SK-N-SH treated with all-trans-retinoic acid at 6 μM for 48 hours (cell line): ENCODE data around the gene AARSD1.

Experiments
- ARNTL ChIP-seq: fragments of 450-650 bp; formaldehyde crosslinking; IDR thresholded peaks from 2 replicates; pipeline ENCODE4 v1.5.0; 2020; ENCODE audit warnings: low read depth, mild to moderate bottlenecking, moderate library complexity, borderline replicate concordance
- ESRRG ChIP-seq: fragments of 250-450 bp; sonication (Bioruptor Pico); IDR thresholded peaks from 2 replicates; pipeline ENCODE4 v1.6.1; 2021; ENCODE audit warnings: mild to moderate bottlenecking
- OSR1 ChIP-seq: fragments of 250-450 bp; sonication (Bioruptor Pico); IDR thresholded peaks from 2 replicates; pipeline ENCODE4 v1.8.0; 2022; ENCODE audit warnings: moderate library complexity, mild to moderate bottlenecking, inconsistent platforms
- PPARA ChIP-seq: fragments of 250-450 bp; sonication (Bioruptor Pico); IDR thresholded peaks from 2 replicates; pipeline ENCODE4 v1.5.0; 2020; ENCODE audit warnings: mild to moderate bottlenecking, borderline replicate concordance
- RARB ChIP-seq: fragments of 250-450 bp; sonication (Bioruptor Pico); IDR thresholded peaks from 2 replicates; pipeline ENCODE4 v1.8.0; 2021; ENCODE audit warnings: mild to moderate bottlenecking, moderate library complexity
- SNAI2 ChIP-seq: fragments of 250-450 bp; sonication (Bioruptor Pico); IDR thresholded peaks from 2 replicates; pipeline ENCODE4 v1.5.0; 2020; ENCODE audit warnings: mild to moderate bottlenecking, moderate library complexity
- TOX ChIP-seq: fragments of 250-450 bp; sonication (Bioruptor Pico); IDR thresholded peaks from 2 replicates; pipeline ENCODE4 v1.8.0; 2021; ENCODE audit warnings: mild to moderate bottlenecking, moderate library complexity, borderline replicate concordance
- ZC3H10 ChIP-seq: fragments of 250-450 bp; sonication (Bioruptor Pico); IDR thresholded peaks from 2 replicates; pipeline ENCODE4 v1.5.1; 2021; ENCODE audit warnings: mild to moderate bottlenecking, moderate library complexity
- ZFP3 ChIP-seq: fragments of 250-450 bp; sonication (Bioruptor Pico); IDR thresholded peaks from 2 replicates; pipeline ENCODE4 v1.5.0; 2020; ENCODE audit warnings: mild to moderate bottlenecking, moderate library complexity
- TF ChIP-seq, protein P1 (sequence below): fragments of 250-450 bp; sonication (Bioruptor Pico); IDR thresholded peaks from 2 replicates; pipeline ENCODE4 v1.5.1; 2020; ENCODE audit warnings: low read depth, mild to moderate bottlenecking, moderate library complexity
- TF ChIP-seq, protein P2 (sequence below): fragments of 250-450 bp; sonication (Bioruptor Pico); IDR thresholded peaks from 2 replicates; pipeline ENCODE4 v1.5.0; 2020; ENCODE audit warnings: mild to moderate bottlenecking, moderate library complexity
- TF ChIP-seq, protein P3 (sequence below): fragments of 250-450 bp; sonication (Bioruptor Pico); IDR thresholded peaks from 2 replicates; pipeline ENCODE4 v1.8.0; 2021; ENCODE audit warnings: low read depth, mild to moderate bottlenecking, moderate library complexity, borderline replicate concordance
- TF ChIP-seq, protein P4 (sequence below): fragments of 250-450 bp; sonication (Bioruptor Pico); IDR thresholded peaks from 2 replicates; pipeline ENCODE4 v1.8.0; 2020; ENCODE audit warnings: mild to moderate bottlenecking, moderate library complexity, borderline replicate concordance

DNA sequence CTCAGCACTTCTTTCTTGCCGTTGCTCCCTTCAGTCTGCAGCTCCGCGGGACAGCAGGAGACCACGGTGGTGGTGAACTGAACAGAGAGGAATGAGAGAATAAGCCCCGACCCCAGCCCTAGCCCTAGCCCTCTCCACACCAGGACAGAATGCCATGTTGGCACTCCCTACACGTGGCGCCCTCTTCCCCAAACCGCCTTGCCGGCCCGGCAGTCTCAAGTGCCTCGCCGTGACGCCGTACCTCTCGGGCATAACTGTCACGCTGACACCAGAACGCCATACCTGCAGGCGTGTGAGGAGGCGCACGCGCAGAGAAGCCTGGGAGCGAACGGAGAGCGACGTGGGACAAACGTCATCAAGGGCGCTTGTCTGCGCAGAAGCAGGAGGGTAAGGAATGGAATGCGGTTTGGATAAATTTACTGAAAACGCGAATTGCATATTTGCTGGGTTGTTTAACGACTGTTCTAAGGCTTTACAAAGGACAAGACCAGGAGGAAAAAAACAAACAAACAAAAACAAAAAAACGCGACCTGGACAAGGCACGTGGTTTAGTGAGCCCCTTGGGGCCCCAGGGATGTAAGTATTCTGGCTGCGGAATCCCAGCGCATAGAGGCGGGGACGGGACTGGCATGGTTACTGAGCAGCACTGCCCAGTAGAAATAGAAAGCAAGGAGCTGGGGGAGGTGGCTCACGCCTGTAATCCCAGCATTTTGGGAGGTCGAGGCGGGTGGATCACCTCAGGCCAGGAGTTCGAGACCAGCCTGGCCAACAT is at the start of gene AARSD1:
- no peak for TF ChIP-seq ESRRG (CRISPR knock-in tag)
- TF ChIP-seq PPARA (CRISPR knock-in tag): no peak
- no peak for TF ChIP-seq RARB (CRISPR knock-in tag)
- TF ChIP-seq, protein P1, sequence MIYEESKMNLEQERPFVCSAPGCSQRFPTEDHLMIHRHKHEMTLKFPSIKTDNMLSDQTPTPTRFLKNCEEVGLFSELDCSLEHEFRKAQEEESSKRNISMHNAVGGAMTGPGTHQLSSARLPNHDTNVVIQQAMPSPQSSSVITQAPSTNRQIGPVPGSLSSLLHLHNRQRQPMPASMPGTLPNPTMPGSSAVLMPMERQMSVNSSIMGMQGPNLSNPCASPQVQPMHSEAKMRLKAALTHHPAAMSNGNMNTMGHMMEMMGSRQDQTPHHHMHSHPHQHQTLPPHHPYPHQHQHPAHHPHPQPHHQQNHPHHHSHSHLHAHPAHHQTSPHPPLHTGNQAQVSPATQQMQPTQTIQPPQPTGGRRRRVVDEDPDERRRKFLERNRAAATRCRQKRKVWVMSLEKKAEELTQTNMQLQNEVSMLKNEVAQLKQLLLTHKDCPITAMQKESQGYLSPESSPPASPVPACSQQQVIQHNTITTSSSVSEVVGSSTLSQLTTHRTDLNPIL (CRISPR knock-in tag): no peak
- TF ChIP-seq, protein P2, sequence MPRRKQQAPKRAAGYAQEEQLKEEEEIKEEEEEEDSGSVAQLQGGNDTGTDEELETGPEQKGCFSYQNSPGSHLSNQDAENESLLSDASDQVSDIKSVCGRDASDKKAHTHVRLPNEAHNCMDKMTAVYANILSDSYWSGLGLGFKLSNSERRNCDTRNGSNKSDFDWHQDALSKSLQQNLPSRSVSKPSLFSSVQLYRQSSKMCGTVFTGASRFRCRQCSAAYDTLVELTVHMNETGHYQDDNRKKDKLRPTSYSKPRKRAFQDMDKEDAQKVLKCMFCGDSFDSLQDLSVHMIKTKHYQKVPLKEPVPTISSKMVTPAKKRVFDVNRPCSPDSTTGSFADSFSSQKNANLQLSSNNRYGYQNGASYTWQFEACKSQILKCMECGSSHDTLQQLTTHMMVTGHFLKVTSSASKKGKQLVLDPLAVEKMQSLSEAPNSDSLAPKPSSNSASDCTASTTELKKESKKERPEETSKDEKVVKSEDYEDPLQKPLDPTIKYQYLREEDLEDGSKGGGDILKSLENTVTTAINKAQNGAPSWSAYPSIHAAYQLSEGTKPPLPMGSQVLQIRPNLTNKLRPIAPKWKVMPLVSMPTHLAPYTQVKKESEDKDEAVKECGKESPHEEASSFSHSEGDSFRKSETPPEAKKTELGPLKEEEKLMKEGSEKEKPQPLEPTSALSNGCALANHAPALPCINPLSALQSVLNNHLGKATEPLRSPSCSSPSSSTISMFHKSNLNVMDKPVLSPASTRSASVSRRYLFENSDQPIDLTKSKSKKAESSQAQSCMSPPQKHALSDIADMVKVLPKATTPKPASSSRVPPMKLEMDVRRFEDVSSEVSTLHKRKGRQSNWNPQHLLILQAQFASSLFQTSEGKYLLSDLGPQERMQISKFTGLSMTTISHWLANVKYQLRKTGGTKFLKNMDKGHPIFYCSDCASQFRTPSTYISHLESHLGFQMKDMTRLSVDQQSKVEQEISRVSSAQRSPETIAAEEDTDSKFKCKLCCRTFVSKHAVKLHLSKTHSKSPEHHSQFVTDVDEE (CRISPR knock-in tag): no peak; the same call in 1 of the 2 replicates
- TF ChIP-seq ZFP3: no peak
- TF ChIP-seq, protein P3, sequence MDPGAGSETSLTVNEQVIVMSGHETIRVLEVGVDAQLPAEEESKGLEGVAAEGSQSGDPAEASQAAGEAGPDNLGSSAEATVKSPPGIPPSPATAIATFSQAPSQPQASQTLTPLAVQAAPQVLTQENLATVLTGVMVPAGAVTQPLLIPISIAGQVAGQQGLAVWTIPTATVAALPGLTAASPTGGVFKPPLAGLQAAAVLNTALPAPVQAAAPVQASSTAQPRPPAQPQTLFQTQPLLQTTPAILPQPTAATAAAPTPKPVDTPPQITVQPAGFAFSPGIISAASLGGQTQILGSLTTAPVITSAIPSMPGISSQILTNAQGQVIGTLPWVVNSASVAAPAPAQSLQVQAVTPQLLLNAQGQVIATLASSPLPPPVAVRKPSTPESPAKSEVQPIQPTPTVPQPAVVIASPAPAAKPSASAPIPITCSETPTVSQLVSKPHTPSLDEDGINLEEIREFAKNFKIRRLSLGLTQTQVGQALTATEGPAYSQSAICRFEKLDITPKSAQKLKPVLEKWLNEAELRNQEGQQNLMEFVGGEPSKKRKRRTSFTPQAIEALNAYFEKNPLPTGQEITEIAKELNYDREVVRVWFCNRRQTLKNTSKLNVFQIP (CRISPR knock-in tag): no peak
- TF ChIP-seq, protein P4, sequence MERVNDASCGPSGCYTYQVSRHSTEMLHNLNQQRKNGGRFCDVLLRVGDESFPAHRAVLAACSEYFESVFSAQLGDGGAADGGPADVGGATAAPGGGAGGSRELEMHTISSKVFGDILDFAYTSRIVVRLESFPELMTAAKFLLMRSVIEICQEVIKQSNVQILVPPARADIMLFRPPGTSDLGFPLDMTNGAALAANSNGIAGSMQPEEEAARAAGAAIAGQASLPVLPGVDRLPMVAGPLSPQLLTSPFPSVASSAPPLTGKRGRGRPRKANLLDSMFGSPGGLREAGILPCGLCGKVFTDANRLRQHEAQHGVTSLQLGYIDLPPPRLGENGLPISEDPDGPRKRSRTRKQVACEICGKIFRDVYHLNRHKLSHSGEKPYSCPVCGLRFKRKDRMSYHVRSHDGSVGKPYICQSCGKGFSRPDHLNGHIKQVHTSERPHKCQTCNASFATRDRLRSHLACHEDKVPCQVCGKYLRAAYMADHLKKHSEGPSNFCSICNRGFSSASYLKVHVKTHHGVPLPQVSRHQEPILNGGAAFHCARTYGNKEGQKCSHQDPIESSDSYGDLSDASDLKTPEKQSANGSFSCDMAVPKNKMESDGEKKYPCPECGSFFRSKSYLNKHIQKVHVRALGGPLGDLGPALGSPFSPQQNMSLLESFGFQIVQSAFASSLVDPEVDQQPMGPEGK (CRISPR knock-in tag): no peak
- TF ChIP-seq ARNTL (CRISPR knock-in tag): no peak
- TF ChIP-seq TOX (CRISPR knock-in tag): no peak
- TF ChIP-seq ZC3H10: no peak
- no peak for TF ChIP-seq OSR1
- TF ChIP-seq SNAI2: no peak
